ENCODE data around the gene CASS4. TPM values are rescaled to one million over a fixed set of nuclear protein-coding genes. Genes with fewer than 3 reads are reported as not detected.

The CASS4 gene
- total and polyA plus RNA-seq, 8 donors: 14.4 to 28.1 (median 23.4) TPM

DNA sequence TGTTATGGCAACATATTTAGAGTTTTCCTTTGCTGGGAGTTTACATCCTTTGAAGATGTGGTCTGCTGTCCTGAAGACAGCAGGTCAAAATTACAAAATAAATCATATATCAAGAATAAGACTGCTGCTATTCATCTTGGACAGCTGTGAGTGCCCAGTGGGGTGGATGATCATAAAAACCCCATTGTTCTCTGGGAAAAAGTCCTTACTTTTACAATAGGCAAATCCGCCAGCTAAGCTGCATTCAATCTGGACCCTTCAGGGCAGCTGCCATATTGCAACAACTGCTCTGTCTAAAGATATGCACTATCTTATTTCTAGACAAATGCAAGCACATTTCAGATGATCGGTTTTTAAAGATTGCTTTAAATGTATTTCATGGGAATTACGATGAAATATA lies 19.4 kb downstream of the CASS4 start:
- H3K36me3 ChIP-seq: no peaks in the 10 kb centered on the region
- intact Hi-C loops (cut with DNase I): no loop called here
- H3K4me1 ChIP-seq: peaks cover 22 to 48% of the 10 kb centered on the region in 2 donors

DNA sequence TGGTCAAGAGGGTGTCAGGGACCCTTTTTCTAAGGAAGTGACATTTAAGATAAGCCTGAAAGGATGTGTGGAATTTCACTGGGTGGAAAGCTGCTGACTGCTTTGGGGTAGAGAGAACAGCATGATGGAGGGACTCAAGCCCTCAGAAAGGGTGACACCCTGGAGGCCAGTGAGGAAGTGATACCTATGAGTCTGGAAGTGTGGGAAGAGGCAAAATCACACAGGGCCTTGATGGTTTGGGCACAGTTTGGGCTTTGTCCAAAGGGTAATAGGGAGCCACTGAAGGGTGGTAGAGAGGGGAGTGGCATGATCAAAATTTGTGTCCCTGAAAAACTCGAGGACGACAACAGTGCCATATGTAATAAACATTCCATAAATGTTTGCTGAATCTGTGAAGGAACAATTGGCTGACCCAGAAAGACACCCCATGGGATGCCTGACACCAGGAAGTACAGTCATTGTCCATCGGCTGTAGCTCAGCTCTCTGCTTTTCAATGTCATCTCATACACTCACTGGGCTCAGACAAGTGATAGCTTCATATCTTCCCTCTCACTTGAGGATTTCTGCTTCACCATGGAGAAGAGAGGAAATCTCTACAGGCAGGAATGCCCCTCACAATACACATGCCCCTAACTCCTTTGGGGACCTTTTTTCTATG lies 21.3 kb downstream of the CASS4 start:
- intact Hi-C loops (cut with DNase I): no loop called here
- Histone ChIP-seq H3K36me3 (no peaks in the 10 kb centered on the region), H3K4me3 (no peak overlapping the region), H3K9me3 (no peaks in the 10 kb centered on the region), H3K27ac (peak overlapping the region in 1 of 2 donors; percentile 33), H3K27me3 (no peaks in the 10 kb centered on the region), H3K4me1 (peaks cover 17 to 29% of the 10 kb centered on the region in 2 donors)
- TF ChIP-seq, protein P1, sequence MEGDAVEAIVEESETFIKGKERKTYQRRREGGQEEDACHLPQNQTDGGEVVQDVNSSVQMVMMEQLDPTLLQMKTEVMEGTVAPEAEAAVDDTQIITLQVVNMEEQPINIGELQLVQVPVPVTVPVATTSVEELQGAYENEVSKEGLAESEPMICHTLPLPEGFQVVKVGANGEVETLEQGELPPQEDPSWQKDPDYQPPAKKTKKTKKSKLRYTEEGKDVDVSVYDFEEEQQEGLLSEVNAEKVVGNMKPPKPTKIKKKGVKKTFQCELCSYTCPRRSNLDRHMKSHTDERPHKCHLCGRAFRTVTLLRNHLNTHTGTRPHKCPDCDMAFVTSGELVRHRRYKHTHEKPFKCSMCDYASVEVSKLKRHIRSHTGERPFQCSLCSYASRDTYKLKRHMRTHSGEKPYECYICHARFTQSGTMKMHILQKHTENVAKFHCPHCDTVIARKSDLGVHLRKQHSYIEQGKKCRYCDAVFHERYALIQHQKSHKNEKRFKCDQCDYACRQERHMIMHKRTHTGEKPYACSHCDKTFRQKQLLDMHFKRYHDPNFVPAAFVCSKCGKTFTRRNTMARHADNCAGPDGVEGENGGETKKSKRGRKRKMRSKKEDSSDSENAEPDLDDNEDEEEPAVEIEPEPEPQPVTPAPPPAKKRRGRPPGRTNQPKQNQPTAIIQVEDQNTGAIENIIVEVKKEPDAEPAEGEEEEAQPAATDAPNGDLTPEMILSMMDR (IDR thresholded peaks at IDR 0.05): no peak
- no peak for ATAC-seq
- DNase-seq: peak in 1 of 4 donors; percentile 28

More for the DNA sequence above, 19.4 kb downstream of the CASS4 start:
- ATAC-seq (no peak), DNase-seq (peak in 1 of 4 donors; percentile 33)
- TF ChIP-seq, protein P1 (IDR thresholded peaks at IDR 0.05): no peak
- H3K9me3 ChIP-seq: no peaks in the 10 kb centered on the region
- H3K27ac ChIP-seq: no peak overlapping the region
- no peak overlapping the region for H3K4me3 ChIP-seq
- H3K27me3 ChIP-seq: no peaks in the 10 kb centered on the region

DNA sequence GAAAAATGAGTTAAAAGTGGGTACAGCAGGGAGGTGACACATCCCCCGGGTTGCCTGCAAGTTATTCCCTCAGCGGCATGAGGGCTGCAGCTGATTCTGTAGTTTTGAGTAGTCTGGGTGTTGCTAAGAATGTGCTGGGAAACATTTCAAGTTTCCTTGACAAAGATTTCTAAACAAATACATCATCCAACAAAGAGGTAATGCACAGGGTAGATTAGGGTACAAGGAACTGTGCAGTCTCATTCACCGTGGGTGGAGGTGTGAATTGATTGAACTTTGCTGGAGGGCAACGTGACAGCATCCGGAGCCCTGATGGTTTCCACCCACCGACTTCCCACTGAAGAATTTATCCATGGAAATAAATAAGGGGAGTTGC lies 21.8 kb downstream of the CASS4 start:
- Histone ChIP-seq H3K27ac (peak overlapping the region in 1 of 2 donors; percentile 33), H3K9me3 (no peaks in the 10 kb centered on the region), H3K4me1 (peaks cover 12 to 24% of the 10 kb centered on the region in 2 donors), H3K4me3 (no peak overlapping the region), H3K27me3 (no peaks in the 10 kb centered on the region), H3K36me3 (no peaks in the 10 kb centered on the region)
- intact Hi-C loops (cut with DNase I): no loop called here
- DNase-seq: peak in 2 of 4 donors; percentile 65 to 70
- ATAC-seq: peak; percentile 26
- TF ChIP-seq, protein P1 (IDR thresholded peaks at IDR 0.05): no peak

DNA sequence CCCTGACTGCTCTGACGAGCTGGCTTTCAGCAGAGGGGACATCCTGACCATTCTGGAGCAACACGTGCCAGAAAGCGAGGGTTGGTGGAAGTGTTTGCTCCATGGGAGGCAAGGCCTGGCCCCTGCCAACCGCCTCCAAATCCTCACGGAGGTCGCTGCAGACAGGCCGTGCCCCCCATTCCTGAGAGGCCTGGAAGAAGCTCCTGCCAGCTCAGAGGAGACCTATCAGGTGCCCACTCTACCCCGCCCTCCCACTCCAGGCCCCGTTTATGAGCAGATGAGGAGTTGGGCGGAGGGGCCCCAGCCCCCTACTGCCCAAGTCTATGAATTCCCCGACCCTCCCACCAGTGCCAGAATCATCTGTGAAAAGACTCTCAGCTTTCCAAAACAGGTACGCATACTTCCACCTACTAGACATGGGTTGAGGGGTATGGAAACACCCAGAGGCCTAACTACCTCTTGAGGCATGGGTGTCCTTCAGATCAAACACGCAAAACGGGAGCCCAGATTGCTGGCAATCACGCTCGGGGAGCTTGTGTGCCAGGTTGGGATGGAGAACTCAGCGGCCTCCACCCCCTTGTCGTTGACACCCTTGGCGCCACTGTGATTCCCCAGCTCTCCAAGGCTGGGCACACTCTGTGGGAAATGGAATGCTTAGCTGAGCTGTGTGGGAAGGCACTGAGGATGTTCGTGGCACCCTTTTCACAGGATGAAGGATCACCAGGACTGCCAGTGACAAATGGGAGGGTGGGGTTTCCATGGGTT lies 25.3 kb downstream of the CASS4 start:
- no peaks in the 10 kb centered on the region for H3K9me3 ChIP-seq
- no peaks in the 10 kb centered on the region for H3K27me3 ChIP-seq
- DNase-seq (no peak), ATAC-seq (no peak)
- H3K36me3 ChIP-seq: no peaks in the 10 kb centered on the region
- intact Hi-C loops (cut with DNase I): no loop called here
- TF ChIP-seq, protein P1 (IDR thresholded peaks at IDR 0.05): no peak
- no peak overlapping the region for H3K4me3 ChIP-seq
- peak overlapping the region in 1 of 2 donors; percentile 23 for H3K27ac ChIP-seq
- H3K4me1 ChIP-seq: peaks cover 4 to 27% of the 10 kb centered on the region in 2 donors

DNA sequence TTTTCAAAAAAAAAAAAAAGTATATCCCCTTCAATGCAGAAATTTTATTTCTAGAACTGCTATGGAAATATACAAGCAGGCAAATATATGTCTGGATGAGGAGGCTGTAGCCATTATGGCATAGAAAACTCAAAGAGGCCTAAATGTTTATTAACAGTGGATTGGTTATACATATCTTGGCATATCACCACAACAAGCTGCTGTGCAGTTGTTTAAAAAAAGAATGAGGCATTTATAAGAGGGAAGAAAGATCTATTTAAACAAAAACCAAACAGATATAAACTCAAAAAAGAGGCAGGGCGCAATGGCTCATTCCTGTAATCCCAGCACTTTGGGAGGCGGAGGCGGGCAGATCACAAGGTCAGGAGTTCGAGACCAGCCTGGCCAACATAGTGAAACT lies 26.2 kb downstream of the CASS4 start:
- ATAC-seq: no peak
- no peak overlapping the region for H3K4me3 ChIP-seq
- intact Hi-C loops (cut with DNase I): no loop called here
- H3K27ac ChIP-seq: peak overlapping the region in 1 of 2 donors; percentile 25
- H3K9me3 ChIP-seq: no peaks in the 10 kb centered on the region
- H3K27me3 ChIP-seq: no peaks in the 10 kb centered on the region
- H3K4me1 ChIP-seq: peaks cover 4 to 30% of the 10 kb centered on the region in 2 donors
- TF ChIP-seq, protein P1 (IDR thresholded peaks at IDR 0.05): no peak
- no peak for DNase-seq
- no peaks in the 10 kb centered on the region for H3K36me3 ChIP-seq
